Peyer's patch (tissue), 4 donors: Measurements from ENCODE around the gene DIAPH2.

Experiments used
- POLR2A ChIP-seq, 2 donors: fragments of 450-650 bp; IDR thresholded peaks; one replicate each; pipeline ENCODE4 v1.5.1; 2017; ENCODE audit warnings: antibody characterized with exemption in 2 of 2, mild to moderate bottlenecking in 2 of 2, moderate library complexity in 2 of 2
- TF ChIP-seq, protein P1 (sequence below), 6 experiments: fragments of 450-650 bp in 4 of 6; fragments of 200-600 bp in 2 of 6; sonication (generic) in 1 of 6; IDR thresholded peaks; one replicate each; pipeline ENCODE4 v1.5.1; 2017 to 2019; ENCODE audit warnings: antibody characterized with exemption in 6 of 6, mild to moderate bottlenecking in 3 of 6, moderate library complexity in 1 of 6

- TF ChIP-seq, protein P1, sequence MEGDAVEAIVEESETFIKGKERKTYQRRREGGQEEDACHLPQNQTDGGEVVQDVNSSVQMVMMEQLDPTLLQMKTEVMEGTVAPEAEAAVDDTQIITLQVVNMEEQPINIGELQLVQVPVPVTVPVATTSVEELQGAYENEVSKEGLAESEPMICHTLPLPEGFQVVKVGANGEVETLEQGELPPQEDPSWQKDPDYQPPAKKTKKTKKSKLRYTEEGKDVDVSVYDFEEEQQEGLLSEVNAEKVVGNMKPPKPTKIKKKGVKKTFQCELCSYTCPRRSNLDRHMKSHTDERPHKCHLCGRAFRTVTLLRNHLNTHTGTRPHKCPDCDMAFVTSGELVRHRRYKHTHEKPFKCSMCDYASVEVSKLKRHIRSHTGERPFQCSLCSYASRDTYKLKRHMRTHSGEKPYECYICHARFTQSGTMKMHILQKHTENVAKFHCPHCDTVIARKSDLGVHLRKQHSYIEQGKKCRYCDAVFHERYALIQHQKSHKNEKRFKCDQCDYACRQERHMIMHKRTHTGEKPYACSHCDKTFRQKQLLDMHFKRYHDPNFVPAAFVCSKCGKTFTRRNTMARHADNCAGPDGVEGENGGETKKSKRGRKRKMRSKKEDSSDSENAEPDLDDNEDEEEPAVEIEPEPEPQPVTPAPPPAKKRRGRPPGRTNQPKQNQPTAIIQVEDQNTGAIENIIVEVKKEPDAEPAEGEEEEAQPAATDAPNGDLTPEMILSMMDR (IDR thresholded peaks at IDR 0.05): no peak
- no peak for TF ChIP-seq POLR2A (IDR thresholded peaks at IDR 0.05)
Measured at GRCh38 chrX:96763608-96764007, 79.0 kb downstream of the DIAPH2 start.
